Loucy (cell line): Measurements from ENCODE around the gene GASK1A.

ENCODE experiments used
- EZH2phosphoT487 ChIP-seq: fragments of 200-600 bp; IDR thresholded peaks from 2 replicates; pipeline ENCODE4 v1.6.1; 2018; ENCODE audit warnings: antibody characterized with exemption, mild to moderate bottlenecking, moderate library complexity, borderline replicate concordance
- TF ChIP-seq, protein P1 (sequence below): fragments of 200-600 bp; sonication (generic); conservative IDR thresholded peaks from 2 replicates; pipeline ENCODE4 v1.5.1; 2014; ENCODE audit warnings: mild to moderate bottlenecking, antibody characterized with exemption, low read length

DNA sequence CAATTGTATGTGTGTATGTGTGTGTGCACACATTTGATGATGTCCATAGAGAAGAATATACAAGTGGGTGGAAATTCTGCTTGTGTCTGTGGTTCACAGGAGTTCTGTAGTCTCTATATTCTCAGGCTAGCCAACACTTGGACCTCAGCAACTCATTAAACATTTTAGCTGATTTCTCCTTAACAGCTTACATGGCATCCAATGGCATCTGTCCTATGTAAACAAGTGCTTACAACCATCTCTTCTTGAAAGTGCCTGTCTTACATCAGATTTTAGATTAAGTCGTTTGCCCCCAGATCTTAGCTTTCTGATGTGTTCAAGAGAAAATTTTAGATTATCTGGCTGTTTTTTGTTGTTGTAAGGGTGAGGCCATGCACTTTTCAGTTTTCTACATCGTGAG is 44.2 kb upstream of the GASK1A start:
- TF ChIP-seq, protein P1, sequence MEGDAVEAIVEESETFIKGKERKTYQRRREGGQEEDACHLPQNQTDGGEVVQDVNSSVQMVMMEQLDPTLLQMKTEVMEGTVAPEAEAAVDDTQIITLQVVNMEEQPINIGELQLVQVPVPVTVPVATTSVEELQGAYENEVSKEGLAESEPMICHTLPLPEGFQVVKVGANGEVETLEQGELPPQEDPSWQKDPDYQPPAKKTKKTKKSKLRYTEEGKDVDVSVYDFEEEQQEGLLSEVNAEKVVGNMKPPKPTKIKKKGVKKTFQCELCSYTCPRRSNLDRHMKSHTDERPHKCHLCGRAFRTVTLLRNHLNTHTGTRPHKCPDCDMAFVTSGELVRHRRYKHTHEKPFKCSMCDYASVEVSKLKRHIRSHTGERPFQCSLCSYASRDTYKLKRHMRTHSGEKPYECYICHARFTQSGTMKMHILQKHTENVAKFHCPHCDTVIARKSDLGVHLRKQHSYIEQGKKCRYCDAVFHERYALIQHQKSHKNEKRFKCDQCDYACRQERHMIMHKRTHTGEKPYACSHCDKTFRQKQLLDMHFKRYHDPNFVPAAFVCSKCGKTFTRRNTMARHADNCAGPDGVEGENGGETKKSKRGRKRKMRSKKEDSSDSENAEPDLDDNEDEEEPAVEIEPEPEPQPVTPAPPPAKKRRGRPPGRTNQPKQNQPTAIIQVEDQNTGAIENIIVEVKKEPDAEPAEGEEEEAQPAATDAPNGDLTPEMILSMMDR = no peak
- no peak for TF ChIP-seq EZH2phosphoT487
